Left forelimb (tissue), 1 donor: ENCODE data around the gene SLC1A3.

Experiments used
- DNase-seq: peaks from one replicate; pipeline ENCODE4 v3.0.0-alpha.2; 2018; ENCODE audit warnings: low spot score

SLC1A3 gene

DNA sequence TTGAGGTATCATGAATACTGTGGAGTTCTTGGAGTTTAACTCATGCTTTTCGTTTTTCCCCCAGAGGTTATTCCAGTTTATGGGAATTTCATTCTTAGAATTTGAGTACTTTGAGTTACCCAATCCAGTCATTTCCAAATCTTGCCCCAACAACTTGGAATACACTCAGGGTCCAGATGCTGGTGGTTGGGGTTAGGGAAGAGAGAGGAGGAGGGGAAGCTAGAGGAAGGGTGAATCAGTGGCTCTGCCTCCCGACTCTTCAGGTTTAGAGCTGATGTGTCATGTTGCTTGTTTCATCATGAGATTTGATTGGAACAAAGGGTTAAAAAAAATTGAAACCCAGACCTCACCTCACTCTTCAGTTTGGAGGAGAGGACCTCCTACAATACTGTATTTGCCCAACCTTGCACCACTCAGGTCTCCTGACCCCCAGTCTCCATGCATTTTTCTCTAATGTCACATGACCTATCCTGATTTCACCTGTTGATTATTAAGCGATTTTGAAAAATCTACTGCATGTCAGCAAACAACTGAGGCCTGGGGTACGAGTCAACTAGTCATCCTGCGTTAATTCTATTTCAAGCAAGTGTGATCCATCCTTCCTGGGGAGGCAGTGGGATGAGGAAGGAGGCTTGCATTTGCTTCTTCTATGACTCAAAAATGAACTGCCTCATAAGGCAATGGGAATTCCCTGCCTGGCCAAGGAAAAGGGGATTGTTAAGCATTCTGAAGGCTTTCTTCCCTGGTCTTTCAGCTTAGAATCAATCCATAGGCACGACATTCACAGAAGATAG lies 6.2 kb upstream of the SLC1A3 start:
- DNase-seq = no peak

DNA sequence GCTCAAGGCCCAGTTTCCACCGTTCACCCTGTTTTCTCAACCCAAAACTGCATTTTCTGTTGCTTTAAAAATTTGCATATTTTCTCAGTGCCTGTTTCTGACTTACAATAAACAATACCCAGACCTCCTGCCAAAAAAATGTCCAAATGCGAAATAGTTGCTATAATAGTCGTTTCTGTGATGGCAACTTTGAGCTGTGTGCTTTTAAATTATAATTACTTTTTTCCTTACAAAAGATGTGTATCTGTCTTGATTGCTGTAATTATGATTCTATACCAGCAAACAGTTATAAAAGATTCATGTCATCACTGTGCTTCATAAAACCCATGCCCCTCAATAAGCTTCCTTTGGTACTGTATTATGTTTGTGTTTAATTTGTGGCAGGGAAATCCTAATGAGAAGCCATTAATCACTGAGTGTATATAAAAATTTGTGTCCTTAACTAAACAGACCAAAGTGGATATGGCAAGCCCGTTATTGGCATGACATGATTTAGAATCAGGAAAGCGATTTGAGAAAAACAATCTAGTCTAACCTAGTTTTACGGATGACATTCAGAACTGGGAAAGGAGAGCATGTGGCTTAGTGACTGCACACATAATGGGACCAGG lies 5.4 kb upstream of the SLC1A3 start:
- no peak for DNase-seq

DNA sequence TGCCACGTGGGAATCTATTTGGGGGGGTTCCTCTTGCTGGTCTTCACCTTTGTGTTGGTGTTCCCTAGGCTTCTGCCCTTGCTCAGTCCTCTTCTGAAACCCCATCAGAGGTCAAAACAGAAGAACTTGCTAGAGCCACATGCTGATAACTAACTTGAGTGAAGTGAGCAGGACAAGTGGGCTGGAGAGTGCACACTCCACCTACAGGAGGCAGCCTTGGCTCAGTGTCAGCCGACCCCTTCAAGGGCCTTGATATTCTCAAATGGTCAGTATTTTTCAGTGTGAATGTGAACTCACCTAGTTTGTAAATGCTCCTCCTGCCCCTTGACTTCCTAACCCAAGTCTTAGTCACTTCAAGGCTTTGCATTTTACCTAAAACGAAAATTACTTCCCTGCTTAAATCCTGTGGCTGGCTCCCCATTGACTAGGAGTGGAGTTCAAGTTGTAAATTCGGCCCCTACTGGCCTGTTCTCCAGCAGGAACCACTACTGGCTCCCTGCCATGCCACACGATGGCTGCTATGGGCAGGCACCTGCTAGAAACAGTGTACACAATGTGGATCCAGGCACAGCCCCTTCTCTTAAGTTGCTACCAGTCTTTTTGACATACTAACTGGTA lies 3.6 kb upstream of the SLC1A3 start:
- DNase-seq = no peak

DNA sequence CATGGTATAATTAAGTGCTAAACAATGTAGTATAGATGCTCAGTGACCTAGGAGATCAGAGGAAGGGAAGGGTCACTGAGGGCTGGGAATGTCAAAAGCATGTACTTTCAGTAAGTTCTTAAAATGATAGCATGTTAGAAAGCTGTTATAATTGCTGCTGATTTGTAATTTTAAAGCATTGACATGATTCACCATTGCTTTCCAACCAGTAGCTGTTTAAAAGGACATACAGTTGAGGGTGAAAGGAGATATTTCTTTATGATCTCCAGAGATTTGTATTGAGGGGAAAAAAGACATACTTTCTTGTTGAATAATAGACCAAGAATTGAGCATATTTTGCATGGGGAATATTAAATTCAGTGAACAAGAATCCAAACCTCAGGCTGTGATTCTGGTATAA lies 1.2 kb upstream of the SLC1A3 start:
- DNase-seq = no peak

DNA sequence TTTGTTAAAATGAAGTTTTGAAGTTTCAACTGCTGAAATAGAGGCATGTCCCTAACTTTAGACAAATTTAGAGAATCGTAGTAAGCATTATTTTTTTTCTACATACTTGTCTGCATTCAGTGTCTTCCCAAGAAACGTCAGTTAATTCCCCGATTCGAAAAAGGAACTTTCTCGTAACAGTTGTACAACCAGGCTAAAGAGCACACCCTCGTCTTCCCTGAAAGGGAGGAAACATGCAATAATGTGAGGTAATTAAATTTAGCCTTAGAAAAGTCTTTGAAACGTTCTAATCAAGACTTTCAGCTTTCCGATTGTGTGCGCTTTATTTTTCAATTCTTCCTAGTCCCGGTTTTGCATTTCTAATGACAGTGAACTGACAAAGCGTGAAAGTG lies 374 bp upstream of the SLC1A3 start:
- no peak for DNase-seq

DNA sequence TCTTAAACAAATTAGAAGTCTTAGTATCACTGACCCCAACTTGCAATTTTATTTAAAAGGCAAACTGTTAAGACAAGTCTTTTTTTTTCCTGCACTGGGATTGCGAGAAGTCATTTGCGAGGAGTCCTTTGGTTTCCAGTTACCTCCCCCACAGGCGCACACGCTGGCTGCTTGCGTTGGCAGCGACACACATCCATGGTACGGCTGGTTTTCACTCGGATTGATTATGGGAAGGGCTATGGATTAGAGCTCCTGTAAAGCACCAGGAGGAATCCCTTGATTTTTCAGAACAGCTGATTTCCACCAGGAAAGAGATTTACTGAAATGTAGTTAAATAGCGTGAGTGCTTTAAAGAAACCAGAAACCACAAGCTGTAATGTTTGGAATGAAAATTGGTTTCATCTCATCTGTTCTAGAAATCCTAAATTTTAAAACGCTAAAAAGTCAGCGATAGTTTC lies 737 bp downstream of the SLC1A3 start:
- DNase-seq = no peak

DNA sequence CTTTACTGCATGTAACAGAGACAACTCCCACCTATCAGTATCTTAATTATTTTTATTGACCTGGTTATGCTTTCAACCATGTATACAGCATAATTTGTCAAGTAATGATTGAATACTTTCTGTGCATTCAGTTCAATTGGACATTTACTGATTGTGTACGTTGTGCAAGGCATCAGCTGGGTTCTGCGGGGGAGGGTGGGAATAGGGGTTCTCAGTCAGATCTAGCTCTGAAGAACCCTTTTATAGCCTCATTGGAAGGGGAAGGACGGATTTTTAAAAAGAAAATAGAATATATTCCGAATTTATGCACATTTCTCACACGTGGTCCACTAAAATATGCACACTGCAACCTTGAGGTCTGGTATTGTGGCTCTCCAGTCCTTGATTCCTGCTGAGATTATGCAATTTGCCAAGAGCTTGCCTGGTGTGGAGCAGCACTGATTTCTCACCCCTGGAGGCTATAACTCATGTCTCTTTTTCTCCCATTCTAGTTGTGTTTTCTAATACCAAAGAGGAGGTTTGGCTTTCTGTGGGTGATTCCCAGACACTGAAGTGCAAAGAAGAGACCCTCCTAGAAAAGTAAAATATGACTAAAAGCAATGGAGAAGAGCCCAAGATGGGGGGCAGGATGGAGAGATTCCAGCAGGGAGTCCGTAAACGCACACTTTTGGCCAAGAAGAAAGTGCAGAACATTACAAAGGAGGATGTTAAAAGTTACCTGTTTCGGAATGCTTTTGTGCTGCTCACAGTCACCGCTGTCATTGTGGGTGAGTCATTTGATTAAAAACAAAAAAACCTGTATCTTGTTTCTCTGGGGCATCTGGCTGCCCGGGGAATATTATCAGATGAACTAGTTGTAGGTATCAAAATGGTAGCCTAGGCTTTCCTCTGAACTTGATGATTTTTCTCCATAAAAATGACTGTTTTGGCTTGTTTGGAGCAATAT lies 1.7 kb downstream of the SLC1A3 start:
- no peak for DNase-seq

DNA sequence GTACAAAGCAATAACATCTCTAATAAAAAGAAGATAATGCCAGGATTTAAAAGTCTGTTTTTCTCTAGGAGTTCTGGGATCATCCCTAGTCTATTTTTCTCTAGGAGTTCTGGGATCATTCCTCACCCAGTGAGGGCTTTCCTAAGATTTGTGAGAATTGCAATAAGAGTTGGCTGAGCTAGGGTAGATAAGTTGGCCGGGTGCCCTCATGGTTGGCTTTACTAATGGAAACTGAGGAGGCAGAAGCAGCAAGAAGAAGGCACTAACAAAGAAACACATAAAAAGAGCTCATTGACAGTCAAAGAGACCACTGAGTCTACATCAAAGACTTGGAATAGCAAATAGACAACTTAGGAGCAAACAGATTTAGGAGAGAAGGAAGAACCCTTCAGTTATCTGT lies 4.2 kb downstream of the SLC1A3 start:
- no peak for DNase-seq

DNA sequence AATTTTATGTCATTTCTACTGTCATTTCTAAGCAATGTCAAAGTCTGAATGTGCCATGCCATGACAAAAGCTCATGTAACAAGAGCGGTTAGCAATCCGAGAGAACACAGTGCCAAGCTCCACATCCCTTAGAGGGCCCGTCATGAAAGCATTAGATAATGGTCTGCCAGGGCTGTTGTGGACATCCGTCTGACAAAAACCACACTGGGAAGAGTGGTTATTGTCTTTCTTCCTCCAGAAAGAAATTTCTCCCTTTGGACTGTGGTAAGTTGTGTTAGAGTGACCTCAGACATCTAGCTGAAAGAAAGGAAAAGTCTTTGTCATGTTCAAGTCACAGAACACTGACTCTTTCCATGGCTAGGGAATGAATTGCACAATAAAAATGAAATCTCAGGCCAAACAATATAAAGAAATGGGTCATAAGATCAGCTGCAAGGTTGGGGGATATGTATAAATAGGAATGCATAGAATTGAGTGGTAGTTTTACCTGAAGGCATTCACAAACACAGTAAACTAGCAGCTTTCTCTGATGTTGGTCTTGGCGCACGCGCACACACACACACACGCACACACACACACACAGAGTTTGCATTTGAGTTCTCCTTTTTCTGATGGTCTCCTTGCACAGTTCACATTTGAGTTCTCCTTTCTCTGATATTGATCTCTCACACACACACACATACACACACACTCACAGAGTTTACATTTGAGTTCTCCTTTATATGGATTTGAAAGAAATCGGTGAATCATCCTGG lies 5.3 kb downstream of the SLC1A3 start:
- no peak for DNase-seq

DNA sequence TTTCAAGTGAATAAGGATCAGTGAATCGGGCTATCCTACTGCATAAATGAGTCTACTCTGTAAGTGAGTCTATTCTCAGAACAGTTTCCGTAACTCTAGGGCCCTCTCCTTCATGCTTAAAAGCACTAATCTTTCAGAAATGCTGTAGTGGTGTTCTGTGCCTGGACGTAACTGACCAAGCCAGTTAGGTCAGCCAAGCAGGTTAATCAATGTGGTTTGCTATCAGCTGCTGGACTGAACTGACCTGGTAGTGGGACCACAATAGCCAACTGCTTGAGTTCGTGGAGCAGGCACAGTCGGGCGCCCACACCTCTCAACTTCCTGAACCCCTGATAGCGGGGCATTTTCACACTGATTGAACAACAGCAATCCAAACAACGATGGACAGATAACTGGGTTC lies 6.8 kb downstream of the SLC1A3 start:
- no peak for DNase-seq

DNA sequence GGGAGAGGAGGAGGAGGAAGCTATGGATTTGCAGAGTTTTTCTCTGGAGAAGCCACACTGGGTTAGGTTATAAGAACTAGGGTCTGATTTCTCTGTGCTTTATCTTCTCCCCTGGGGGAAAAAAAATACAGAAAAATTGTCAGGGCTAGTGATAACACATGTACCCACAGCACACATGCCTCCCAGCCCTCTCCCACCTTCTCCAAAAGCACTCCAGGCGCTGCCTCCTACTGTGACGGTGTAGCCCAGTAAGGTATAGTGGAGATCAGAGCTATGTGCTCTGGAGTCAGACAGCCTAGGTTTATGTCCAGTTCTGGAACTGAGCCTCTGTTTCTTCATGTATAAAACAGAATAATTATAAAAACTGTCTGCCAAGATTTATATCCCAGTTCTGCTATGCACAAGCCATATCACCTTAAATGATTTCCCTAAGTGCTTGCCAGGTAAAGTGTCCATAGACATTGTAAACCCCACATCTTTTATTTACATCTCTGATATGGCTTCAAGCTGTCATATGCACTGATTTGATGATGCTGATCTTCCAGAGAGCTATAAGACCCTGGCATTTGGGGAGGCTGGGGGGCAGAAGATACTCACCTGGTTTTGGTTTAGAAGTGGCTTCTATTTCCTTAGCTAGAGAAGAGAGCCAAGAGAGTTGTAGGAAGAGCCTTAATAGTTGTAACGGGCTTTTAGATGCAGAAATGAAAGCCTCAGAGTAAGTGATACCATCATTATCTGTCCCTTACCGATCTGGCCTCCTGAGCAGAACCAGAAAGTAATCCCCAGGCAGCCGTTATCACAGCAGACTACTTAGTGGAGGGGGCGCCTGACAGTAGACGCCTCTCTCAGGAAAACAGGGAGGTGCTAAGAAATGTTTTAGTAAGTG lies 7.6 kb downstream of the SLC1A3 start:
- DNase-seq = no peak

DNA sequence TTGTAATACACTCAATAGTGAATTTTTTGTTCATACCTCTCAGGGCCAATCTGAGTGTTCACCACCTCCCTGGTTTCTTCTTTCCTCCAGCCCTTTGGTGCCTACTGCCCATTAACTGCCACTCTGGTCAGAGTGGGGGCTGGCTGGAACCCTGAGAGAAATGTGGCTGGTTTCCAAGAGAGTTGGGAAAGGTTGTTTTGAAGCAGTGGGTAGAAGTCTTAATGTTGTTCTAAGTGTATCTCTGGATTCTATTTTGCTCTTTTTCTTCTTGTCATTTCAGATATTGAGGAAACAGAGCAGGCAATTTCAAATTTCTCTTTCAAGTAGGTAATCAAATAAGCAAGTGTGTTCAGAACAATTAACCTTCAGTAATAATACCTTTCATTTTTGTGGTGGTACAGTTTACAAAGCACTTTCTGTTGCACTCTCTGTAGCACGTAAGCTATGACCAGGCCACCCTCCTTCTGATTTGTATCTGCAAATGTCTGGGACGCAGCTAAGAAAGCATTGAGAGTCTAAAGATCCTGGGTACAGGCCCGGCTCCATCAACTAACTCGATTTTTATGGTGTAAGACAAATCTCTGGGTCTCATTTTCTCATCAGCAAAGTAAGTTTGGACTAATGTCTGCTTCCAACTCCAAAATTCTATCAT lies 8.4 kb downstream of the SLC1A3 start:
- DNase-seq = no peak

DNA sequence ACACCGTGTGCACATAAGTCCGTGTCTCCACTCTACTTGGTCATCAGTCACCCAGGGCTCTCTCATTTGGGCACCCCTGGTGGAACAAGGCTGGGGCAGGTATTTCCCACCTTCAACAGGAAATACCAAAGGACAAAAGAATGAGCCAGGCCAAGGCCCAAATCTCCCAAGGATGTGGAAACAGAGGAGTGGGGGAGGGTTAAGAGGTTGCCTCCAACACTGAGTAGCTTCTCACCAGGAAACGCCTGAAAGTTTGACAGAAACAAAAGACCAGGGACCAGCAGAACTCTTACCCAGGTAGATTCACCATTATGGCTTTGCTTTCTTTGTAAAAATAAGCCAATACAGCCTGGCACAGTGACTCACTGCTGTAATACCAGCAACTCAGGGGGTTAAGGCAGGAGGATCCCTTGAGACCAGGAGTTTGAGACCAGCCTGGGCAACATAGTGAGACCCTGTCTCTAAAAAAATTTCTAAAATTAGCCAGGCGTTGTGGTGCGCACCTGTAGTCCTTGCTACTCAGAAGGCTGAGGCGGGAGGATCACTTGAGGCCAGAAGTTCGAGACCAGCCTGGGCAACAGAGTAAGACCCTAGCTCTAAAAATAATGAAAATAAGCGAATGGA lies 12.7 kb downstream of the SLC1A3 start:
- DNase-seq = no peak

DNA sequence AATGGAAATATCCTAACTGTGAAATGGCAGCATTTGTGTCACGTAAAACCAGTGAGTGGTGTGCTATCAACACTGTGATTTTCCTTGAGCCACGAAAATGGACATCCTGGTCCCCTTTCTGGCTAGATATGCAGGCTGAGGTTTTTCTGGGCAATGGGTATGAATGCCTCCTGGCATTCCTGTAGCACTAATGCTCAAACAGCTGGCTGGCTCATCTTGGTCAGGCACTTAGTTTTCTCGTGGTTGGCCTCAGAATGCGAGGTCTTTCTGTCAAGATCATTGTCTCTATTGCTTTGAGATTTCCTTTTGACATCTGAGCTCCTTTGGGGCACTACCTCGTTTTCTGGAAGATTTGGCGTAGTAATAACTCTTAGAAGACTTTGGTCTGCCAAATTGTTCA lies 15.6 kb downstream of the SLC1A3 start:
- DNase-seq = no peak

DNA sequence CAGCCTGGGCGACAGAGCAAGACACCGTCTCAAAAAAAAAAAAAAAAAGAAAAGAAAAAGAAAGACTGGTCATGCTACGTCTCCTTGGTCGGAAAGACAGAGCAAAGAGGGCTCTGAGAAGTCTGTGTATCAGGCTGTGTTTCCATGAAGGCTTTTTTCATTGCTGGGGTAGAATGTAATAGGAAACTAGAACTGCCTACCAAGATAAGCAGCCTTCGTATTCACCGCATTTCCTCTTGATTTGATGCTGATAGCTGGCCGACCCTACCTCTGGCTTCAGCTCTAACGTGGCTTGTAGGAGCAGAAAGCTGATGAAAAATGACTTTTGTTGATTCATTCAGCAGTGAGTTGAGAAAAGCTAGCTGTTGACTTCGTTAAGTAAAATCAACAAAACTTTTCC lies 17.4 kb downstream of the SLC1A3 start:
- no peak for DNase-seq

DNA sequence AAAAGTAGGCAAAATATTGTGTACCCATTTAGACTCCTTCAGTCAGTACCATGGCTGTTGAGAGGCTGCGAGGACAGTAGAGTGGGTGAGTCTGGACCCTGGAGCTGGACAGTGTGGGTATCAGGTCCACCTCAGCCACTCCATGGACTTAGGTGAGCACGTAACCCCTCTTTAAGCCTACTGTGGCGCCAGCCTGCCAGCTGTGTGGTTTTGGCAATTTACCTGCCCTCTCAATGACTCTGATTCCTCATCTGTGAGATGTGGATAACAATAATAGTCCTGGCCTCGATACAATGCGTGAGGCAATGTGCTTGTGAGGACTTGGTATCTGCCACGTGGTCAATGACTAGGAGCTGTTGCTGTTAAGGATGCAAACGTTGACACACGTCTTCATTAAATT lies 17.9 kb downstream of the SLC1A3 start:
- no peak for DNase-seq

DNA sequence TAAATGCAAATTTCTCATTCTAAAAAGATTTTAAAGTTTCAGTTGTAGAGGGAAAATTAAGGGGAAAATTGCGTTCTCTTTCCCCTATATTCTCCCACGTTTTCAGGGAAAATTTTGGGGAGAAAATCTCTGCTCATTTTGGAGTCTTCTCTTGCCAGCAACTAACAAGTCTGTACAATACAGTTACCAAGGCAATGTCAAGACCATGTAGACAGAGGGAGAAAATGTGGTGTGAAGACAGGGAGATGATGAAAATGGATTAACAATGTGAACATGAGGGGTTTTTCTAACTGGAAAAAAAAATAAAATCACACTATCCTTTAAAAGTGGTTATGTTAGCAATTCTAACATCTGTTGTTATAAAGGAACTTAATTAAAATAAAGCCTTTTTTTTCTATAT lies 22.3 kb downstream of the SLC1A3 start:
- DNase-seq = no peak

DNA sequence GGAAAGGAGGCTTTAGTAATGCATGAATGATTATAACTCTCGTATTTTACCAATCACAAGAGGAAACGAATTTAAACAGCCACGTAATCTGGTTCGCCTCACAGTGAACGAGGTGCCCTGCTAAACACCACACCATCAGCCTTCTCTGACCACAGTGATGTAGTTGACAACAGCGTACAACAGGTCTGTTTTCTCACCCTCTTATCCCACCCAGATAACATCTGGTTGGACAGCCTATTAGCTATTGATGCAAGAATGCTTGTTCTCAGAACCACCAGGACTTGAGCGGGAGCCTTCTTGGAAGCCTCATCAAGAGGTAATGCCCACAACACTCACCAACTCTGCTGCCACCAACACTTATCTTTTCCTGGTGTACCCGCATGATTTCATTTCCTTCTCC lies 23.3 kb downstream of the SLC1A3 start:
- DNase-seq = no peak
